Measurements from ENCODE around the gene VOPP1. TPM values are rescaled to one million over a fixed set of nuclear protein-coding genes. Genes with fewer than 3 reads are reported as not detected.

The VOPP1 gene
- 10 to 100 TPM; 17.9 to 22.6 TPM for total RNA-seq

GRCh38 chr7:55572378-55573233, at the start of gene VOPP1:
VOPP1 (minus strand) TSS chr7:55572502; CDS start chr7:55572324, 178 bp downstream.

Other genes with a start within 250 kb of the VOPP1 start
- gene LANCL2, start 207.2 kb downstream of the VOPP1 start, total RNA-seq: 10 to 100 TPM in 1 of 2 donors, 1 to 10 TPM in 1; 9.7 to 20.6 TPM